AG04450 (cell line): Measurements from ENCODE around the gene CSRP1. TPM values are rescaled to one million over a fixed set of nuclear protein-coding genes. Genes with fewer than 3 reads are reported as not detected.
"Not testable (repeated sequence)": the region's sequence is repeated elsewhere in the genome, so short reads cannot be mapped to it uniquely, and the experiment has no call there.

Source experiments
- CTCF ChIA-PET: fragments of 300-600, 350-600 bp; formaldehyde crosslinking; extraction: SDS; loops from one replicate; lab custom pipeline; 2022; ENCODE audit warnings: antibody characterized with exemption, inconsistent platforms; lab: Charles Lee
- POLR2A ChIA-PET: fragments of 350-600 bp; formaldehyde crosslinking; extraction: SDS; loops from one replicate; lab custom pipeline; 2021; ENCODE audit warnings: antibody characterized with exemption, inconsistent platforms; lab: Yijun Ruan, JAX
- DNase-seq: peaks from one replicate; pipeline ENCODE4 v3.0.0-alpha.2; 2011; ENCODE audit warnings: low read depth, low spot score
- H3K27ac ChIP-seq: one replicate; pipeline ENCODE4 v1.5.1; 2012; ENCODE audit warnings: low read depth, low read length, control low read depth
- H3K27me3 ChIP-seq: one replicate; pipeline ENCODE4 v1.6.0; 2012; ENCODE audit warnings: low read length; ENCODE audit not compliant: control insufficient read depth, insufficient read depth
- H3K4me3 ChIP-seq: 2 replicates; pipeline ENCODE4 v1.5.1; 2011; ENCODE audit warnings: mild to moderate bottlenecking, low read depth, low read length, control low read depth
- H3K9me3 ChIP-seq: 2 replicates; pipeline ENCODE4 v1.5.1; 2012; ENCODE audit warnings: low read length; ENCODE audit not compliant: control insufficient read depth, insufficient read depth
- CTCF ChIP-seq: IDR thresholded peaks from 2 replicates; pipeline ENCODE4 v1.5.1; 2011; ENCODE audit warnings: low read depth, low read length, control low read depth, inconsistent platforms
- polyA plus RNA-seq: library from polyadenylated mRNA; depleted of rRNA; stranded (reverse); fragments of >200 nt; gene quantifications from 2 replicates; pipeline ENCODE4 v1.2.3, GENCODE V29; 2011

The CSRP1 gene
- polyA plus RNA-seq, 1 experiment: 641 TPM

DNA sequence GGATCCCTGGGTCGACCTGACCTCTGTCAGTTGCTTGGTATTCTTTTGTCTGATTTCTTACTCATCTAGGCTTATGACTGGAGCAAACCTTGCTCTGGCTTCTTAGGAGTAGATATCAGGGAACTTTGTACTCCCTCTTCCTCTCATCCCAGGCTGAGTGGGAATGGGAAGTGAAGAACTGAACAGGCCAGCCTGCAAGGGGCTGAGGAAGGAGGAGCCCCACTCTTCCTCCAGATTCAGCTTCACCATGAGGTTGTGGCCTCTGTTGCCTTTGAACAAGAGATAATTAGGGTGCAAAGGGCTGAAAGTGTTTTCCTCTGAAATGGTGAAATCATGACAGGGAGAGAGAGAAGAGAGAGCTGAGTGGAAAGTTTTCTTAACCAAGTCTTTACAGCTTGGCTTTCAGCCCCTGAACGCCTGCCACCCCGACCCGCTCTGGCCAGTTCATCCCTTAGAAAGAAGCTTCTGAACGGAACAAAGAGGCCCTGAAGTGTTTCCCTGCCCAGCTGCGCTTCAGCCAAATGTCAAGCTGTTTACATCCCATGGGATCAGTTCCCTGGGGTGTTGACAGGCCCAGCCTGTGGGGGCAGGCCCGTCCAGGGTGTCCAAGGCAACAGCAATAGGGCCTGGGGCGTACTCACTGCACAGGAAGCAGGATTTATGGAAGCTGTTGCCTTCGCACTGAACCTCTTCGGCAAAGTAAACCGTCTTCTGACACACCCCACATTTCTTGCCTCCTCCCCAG, 11.2 kb downstream of the CSRP1 start:
- ChIA-PET POLR2A (interaction anchor here (0.7 to 2.7 kb wide), 3 partner anchors 10 to 43 kb away, joined by 3 to 22 read pairs (median 8); partner anchors contain the start of gene PHLDA3), CTCF (interaction anchor here (1.4 to 9.2 kb wide), 4 partner anchors 9 to 17 kb away, joined by 3 to 75 read pairs (median 10); no protein-coding TSS in a partner anchor)
- no peak for DNase-seq
- H3K27ac ChIP-seq: peak overlapping the region; percentile 81
- H3K27me3 ChIP-seq: no peaks in the 10 kb centered on the region
- no peaks in the 10 kb centered on the region for H3K9me3 ChIP-seq
- H3K4me3 ChIP-seq: peak overlapping the region; percentile 7; the same call in 1 of the 2 replicates
- TF ChIP-seq CTCF: no peak

DNA sequence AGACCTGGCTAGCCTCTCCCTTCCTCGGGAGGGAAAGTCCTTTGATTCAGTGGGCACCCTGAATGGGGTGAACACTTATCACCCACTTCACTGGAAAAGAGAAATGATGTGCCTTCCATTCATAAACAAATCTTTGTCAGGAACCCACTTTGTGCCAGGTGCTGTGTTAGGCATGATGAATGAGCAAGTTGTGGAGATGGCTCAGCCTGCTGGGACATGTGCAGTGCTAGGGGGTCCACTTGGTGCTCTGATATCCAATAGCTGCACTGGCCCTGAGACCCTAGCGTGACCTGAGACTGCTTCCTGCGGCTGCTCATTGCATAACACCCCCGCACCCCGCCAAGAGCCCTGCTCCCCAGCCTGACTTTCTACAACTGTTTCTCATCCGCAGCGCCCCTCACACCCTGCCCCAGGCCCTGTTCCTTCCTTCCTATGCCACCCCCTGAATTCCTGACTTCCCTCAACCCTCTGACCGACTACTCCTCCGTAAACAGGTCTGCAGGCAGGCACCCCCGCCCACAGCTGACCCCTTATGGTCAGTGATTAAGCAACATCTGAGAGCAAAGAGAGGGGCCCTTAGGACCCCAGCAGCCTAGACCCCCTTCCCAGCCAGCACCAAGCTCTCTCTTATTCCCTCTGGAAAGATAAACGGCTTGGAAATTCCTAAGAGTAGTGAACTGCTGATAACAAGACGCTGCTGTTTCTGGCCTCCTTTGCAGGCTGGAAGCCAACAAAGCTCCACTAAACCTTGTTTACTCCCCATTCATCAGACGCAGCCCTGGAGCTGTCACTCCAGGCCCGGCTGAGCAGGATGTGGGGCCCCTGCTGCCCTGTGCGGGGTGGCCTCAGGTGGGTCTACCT, 12.9 kb downstream of the CSRP1 start:
- Histone ChIP-seq H3K27ac (peak overlapping the region; percentile 83), H3K27me3 (no peaks in the 10 kb centered on the region), H3K9me3 (no peaks in the 10 kb centered on the region), H3K4me3 (0 out of 2 replicates have a peak overlapping the region, but pooled peaks have one; percentile 17)
- ChIA-PET POLR2A (interaction anchor here (0.7 to 2.7 kb wide), 9 partner anchors 8 to 824 kb away, joined by 3 to 22 read pairs (median 4); partner anchors contain the start of genes CSRP1, DDX59 and PHLDA3), CTCF (interaction anchor here (0.9 to 9.2 kb wide), 3 partner anchors 12 to 19 kb away, joined by 6 to 75 read pairs (median 17); no protein-coding TSS in a partner anchor)
- DNase-seq: no peak
- TF ChIP-seq CTCF: no peak

GRCh38 chr1:201493026-201493656, 13.8 kb downstream of the CSRP1 start:
- ChIA-PET CTCF (interaction anchor here (0.9 to 9.2 kb wide), 2 partner anchors 11 to 19 kb away, joined by 6 to 75 read pairs; no protein-coding TSS in a partner anchor), POLR2A (interaction anchor here (0.6 to 2.6 kb wide), 4 partner anchors 10 to 823 kb away, joined by 3 to 21 read pairs (median 4); partner anchors contain the start of gene DDX59)
- DNase-seq, H3K4me3 ChIP-seq, H3K27me3 ChIP-seq, H3K9me3 ChIP-seq: not testable (repeated sequence)
- H3K27ac ChIP-seq: peak overlapping the region; percentile 77

DNA sequence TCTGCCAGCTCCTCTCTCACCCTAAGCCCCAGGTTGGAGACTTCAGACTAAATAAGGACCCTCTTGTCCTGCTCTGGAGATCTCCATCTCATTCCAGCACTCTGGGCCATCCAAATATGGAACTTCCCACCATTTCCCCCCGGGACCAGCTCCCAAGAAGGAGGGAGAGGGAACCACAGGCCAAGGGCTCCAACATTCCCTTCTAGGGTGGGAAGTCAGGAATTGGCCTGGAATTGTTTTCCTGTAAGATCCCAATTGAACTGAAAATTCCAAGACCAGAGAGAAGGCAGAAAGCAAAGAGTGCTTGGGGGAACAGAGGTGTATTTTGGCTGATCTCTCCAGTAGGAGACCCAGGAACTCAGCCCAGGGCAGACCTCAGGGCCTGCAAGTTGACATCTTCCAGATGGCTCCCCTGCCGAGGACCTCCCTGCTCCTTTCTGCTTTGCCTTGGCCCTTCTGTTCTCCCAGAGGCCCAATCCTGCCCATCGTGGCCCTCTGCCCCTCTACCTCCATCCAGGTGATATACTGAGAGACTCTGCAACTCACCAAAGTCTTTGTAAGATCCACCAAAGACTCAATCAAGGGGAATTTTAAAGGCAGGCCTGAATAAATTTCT, 14.9 kb downstream of the CSRP1 start:
- no peaks in the 10 kb centered on the region for H3K27me3 ChIP-seq
- no peak for TF ChIP-seq CTCF
- H3K4me3 ChIP-seq: no peak overlapping the region
- no peaks in the 10 kb centered on the region for H3K9me3 ChIP-seq
- H3K27ac ChIP-seq: peak overlapping the region; percentile 77
- CTCF ChIA-PET: interaction anchor here (2.2 to 13.3 kb wide), 2 partner anchors 10 to 20 kb away, joined by 9 to 307 read pairs; no protein-coding TSS in a partner anchor
- no peak for DNase-seq
- POLR2A ChIA-PET: interaction anchor here (1.5 to 7.4 kb wide), 2 partner anchors 8 to 12 kb away, joined by 8 to 66 read pairs; no protein-coding TSS in a partner anchor
